ENCODE measurements around the gene SCAF1.

DNA sequence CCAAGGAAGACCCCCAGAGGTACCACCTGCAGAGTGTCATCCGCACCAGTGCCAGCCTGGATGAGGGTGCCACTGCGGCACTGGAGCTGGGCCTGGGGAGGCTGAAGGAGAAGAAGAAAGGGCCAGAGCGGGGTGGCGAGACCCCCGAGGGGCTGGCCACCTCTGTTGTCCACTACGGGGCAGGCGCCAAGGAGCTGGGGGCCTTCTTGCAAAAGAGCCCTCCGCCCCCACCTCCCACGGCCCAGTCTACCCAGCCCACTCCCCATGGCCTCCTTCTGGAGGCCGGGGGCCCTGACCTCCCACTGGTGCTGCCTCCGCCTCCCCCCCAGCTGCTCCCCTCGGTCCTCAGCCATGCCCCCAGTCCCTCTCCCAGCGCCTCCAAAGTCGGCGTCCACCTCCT, 45.6 kb upstream of the SCAF1 start:
- TF ChIP-seq, protein P1, sequence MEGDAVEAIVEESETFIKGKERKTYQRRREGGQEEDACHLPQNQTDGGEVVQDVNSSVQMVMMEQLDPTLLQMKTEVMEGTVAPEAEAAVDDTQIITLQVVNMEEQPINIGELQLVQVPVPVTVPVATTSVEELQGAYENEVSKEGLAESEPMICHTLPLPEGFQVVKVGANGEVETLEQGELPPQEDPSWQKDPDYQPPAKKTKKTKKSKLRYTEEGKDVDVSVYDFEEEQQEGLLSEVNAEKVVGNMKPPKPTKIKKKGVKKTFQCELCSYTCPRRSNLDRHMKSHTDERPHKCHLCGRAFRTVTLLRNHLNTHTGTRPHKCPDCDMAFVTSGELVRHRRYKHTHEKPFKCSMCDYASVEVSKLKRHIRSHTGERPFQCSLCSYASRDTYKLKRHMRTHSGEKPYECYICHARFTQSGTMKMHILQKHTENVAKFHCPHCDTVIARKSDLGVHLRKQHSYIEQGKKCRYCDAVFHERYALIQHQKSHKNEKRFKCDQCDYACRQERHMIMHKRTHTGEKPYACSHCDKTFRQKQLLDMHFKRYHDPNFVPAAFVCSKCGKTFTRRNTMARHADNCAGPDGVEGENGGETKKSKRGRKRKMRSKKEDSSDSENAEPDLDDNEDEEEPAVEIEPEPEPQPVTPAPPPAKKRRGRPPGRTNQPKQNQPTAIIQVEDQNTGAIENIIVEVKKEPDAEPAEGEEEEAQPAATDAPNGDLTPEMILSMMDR (IDR thresholded peaks at IDR 0.05 in 2 of 3, conservative IDR thresholded peaks at IDR 0.05 in 1 of 3; ENCODE audit: insufficient read depth in 2 of 3, low read depth in 1 of 3, low read length in 3 of 3), result no peak
- TF ChIP-seq ILK (tag; IDR thresholded peaks at IDR 0.05; ENCODE audit: borderline replicate concordance, low read depth) (no peak), MCM7 (IDR thresholded peaks at IDR 0.05) (no peak), LARP7 (IDR thresholded peaks at IDR 0.05) (no peak), L3MBTL2 (IDR thresholded peaks at IDR 0.05) (no peak), ZEB2 (IDR thresholded peaks at IDR 0.05) (no peak), HNRNPL (IDR thresholded peaks at IDR 0.05; ENCODE audit: low read depth, low read length) (no peak)

Data from K562 (cell line).